ENCODE results near the gene VHLL.
A peak's percentile ranks its signal among the peaks of the same experiment; 100 is the strongest.

The VHLL gene

DNA sequence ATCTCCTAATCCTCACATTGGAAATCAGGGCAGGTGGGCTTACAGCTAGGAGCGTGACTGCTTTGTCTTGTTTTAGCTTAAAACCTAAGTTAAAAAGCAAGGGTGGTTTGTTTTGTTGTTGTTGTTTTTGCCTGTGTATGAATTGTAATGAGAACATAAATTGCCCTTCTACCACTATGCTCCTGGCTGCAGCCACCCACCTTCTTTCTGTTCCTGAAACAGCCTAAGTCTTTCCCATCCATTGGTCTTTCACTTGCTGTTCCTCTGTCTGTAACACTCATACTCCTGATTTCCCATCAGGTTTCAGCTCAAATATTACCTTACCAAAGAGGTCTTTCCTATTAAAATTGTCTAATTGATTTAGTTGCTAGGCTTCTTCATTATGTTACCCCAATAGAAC is 15.6 kb downstream of the VHLL start:
- H3K27me3 ChIP-seq (ENCODE audit: low read depth): no peaks in the 10 kb centered on the region
- H3K4me3 ChIP-seq: peak overlapping the region; percentile 98
- DNase-seq (ENCODE audit: low spot score in 2 of 2): no peak
- no peaks in the 10 kb centered on the region for H3K9me3 ChIP-seq
- peaks cover 9% of the 10 kb centered on the region for H3K4me1 ChIP-seq
- in situ Hi-C loops (cut with MboI; ENCODE audit: low sequenced_read_pairs): no loop called here
- peaks cover 25% of the 10 kb centered on the region for H3K36me3 ChIP-seq (replicated peaks)

DNA sequence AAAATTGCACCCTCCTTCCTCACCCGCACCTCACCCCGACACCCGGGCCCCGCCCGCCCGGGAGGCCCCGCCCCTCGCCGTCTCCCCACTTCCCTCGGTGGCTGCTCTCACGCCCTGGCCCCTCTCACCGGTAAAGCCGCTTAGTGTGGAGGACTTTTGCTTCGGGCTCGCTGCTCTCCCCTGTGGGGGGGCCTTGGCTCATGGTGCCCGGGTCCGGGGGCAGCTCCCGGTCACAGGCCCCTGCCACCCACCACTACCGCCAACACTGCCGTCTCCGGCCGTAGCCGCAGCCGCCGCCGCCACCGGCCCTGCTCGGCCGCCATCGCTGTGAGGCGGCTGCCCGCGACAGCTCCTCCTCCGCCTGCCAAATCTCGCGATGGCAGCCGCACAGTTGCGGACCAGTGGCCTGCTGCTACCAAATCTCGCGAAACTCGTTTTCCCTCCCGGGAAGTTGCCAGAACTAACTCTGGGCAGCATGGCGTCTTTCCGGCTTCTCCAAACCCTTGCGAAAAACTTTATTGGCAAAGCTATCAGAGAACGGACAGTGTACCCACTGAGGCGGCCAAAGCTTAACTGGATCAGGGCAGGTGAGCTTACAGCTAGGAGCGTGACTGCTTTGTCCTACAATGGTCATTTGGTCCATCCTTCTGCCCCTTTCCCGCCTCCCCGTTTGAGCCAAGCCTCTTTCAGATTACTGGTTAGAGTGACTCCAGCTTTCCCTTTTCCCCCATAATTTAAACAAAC is 16.5 kb downstream of the VHLL start, which contains the start of gene SMG5:
Gene SMG5, minus strand, starts transcription at position 347 of the 744 bp plus-strand sequence. Its CDS starts 145 bp downstream, at position 202.
- Histone ChIP-seq H3K4me3 (peak within 1 kb of the TSS; percentile 98), H3K4me1 (peaks cover 9% of the 10 kb centered on the region), H3K27me3 (ENCODE audit: low read depth) (no peaks in the 10 kb centered on the region), H3K9me3 (no peaks in the 10 kb centered on the region), H3K36me3 (replicated peaks) (peaks cover 34% of the 10 kb centered on the region)
- DNase-seq (ENCODE audit: low spot score in 2 of 2): peak; percentile 98
- in situ Hi-C loops (cut with MboI; ENCODE audit: low sequenced_read_pairs): no loop called here

DNA sequence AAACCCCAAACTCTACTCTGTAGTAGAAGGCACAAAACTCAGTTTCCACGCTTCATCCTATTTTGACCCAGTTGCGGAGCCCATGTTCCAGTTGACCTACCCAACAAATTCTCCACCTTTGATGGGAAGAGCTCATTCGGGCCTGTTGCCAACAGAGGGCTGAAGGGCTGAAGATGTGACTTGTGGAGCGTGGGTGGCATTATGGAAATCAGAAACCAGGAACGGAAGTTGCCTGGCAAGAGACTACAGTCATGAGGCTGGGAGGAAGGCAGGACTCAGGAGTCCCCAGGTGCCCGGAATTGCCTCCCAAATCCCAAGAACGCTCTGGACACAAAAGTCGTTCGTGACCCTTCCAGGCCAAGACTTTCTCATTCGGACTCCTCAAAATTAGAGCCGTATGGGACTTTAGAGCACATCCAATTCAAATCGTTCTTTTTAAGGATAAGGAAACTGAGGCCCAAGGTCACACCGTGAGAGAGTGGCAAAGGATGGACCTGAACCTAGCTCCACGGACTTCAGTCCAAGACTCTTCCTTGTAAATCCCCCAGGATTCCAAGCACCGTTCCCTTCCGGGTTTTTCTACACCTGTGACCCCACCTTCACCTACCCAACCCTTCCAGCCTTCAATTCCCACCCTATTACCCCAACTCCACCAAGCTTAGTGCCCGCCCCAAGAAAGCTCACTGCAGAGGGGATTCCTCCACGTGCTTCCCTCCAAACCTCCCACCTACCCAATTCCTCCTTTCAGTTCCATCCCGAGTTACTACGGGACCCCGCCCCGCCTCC is 17.2 kb downstream of the VHLL start:
- Histone ChIP-seq H3K9me3 (no peaks in the 10 kb centered on the region), H3K4me1 (peaks cover 9% of the 10 kb centered on the region), H3K4me3 (peak overlapping the region; percentile 98), H3K36me3 (replicated peaks) (peaks cover 42% of the 10 kb centered on the region), H3K27me3 (ENCODE audit: low read depth) (no peaks in the 10 kb centered on the region)
- in situ Hi-C loops (cut with MboI; ENCODE audit: low sequenced_read_pairs): no loop called here
- DNase-seq (ENCODE audit: low spot score in 2 of 2): peak; percentile 34 to 36

DNA sequence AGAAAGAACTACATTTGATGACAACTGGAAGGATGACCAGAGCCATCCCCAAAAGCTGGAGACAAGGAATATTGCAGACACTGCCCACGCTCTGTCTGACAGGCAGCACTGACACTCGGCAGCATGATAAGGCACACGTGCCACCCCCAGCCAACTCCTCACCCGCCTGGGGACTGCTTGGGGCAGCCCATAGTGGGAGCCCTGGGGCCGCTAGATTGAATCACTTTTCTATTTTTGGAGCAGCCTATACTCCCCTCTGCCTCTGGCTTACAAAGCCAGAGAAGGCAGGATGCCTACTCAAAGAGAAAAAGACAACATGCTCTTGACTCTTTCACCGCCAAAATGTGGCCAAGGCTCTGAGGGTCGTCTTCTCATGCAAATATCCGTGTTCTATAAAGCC is 17.8 kb downstream of the VHLL start:
- Histone ChIP-seq H3K4me1 (peaks cover 9% of the 10 kb centered on the region), H3K4me3 (peak overlapping the region; percentile 98), H3K27me3 (ENCODE audit: low read depth) (no peaks in the 10 kb centered on the region), H3K36me3 (replicated peaks) (peaks cover 48% of the 10 kb centered on the region), H3K9me3 (no peaks in the 10 kb centered on the region)
- in situ Hi-C loops (cut with MboI; ENCODE audit: low sequenced_read_pairs): no loop called here
- peak in 1 of 2 experiments; percentile 34 for DNase-seq (ENCODE audit: low spot score in 2 of 2)

DNA sequence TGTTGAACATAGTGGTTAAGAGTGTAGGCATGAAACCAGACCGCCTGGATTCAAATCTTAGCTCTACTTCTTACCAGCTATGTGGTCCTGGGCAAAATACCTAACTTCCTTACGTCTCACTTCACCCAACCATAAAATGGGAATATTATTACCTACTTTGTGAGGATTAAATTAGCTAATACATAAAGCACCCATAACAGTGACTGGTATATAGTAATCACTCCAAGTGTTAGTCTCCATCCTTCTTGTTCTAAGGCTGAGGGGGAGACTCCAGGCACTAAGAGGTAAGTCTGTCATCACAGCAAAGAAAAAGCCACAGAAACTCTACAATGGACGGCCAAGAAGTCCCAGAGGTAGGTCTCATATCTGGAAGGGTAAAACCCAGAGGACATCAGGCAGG is 19.3 kb downstream of the VHLL start:
- H3K27me3 ChIP-seq (ENCODE audit: low read depth): no peaks in the 10 kb centered on the region
- H3K4me3 ChIP-seq: no peak overlapping the region
- peaks cover 55% of the 10 kb centered on the region for H3K36me3 ChIP-seq (replicated peaks)
- peaks cover 9% of the 10 kb centered on the region for H3K4me1 ChIP-seq
- in situ Hi-C loops (cut with MboI; ENCODE audit: low sequenced_read_pairs): no loop called here
- H3K9me3 ChIP-seq: no peaks in the 10 kb centered on the region
- DNase-seq (ENCODE audit: low spot score in 2 of 2): no peak

DNA sequence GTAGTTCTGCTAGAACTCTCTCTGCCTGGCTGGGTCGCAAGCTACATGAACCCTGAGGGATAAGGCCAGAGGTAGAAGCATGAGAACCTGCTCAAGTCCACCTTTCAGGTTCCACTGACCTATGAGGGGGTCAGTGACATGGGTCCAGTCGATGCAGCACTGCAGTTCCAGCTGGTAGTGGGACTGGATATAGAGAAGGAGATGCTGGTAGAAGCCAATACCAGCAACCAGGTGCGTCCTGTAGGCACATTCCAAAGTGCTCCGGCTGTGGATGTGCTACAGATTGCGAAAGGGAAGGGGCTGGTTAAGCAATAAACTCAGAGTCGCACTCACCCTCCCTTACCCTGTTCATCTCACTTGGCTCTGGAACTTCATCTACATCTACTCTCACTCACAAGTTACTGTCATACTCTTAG is 22.1 kb downstream of the VHLL start:
- Histone ChIP-seq H3K36me3 (replicated peaks) (peaks cover 77% of the 10 kb centered on the region), H3K9me3 (no peaks in the 10 kb centered on the region), H3K27me3 (ENCODE audit: low read depth) (no peaks in the 10 kb centered on the region), H3K4me1 (peaks cover 2% of the 10 kb centered on the region), H3K4me3 (no peak overlapping the region)
- no peak for DNase-seq (ENCODE audit: low spot score in 2 of 2)
- in situ Hi-C loops (cut with MboI; ENCODE audit: low sequenced_read_pairs): no loop called here

DNA sequence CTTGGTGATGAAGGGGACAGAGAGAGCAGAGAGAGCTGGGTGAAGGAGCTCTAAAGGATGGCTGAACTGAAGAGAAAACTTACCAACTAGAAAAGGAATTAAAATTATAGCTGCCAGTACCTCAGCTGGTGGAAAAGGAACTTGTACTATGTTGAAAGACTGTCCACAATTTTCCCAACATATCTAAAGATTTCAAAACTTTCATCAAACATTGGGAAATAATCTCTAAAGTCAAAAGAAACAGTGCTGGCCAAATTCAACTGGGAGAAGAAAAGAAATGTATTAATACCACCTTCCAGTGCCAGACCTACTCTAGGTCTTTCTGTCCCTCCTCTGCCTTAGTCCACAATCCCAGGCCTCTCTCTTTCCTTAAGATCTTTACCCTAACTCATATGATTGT is 22.6 kb downstream of the VHLL start:
- Histone ChIP-seq H3K9me3 (no peaks in the 10 kb centered on the region), H3K4me1 (peaks cover 1% of the 10 kb centered on the region; the same call in 1 of the 2 replicates), H3K36me3 (replicated peaks) (peaks cover 81% of the 10 kb centered on the region), H3K27me3 (ENCODE audit: low read depth) (no peaks in the 10 kb centered on the region), H3K4me3 (no peak overlapping the region)
- in situ Hi-C loops (cut with MboI; ENCODE audit: low sequenced_read_pairs): no loop called here
- DNase-seq (ENCODE audit: low spot score in 2 of 2): no peak

DNA sequence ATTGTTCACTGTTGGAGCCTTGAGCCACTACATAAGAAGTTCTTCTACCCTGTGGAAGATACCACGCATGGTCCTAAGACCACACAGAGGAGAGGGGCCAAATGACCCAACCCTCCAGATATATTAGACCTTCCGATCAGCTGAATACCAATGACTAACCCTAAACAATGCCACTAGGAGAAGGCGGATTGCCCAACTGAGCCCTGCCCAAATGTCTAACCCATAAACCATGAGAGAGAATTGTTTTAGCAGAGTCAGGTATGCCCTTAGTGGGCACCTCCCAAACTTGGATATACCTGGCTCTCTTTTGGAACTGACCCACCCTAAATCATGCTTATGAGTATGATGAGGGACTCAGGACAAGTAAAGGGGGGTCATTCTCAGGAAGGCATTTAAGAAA is 28.8 kb downstream of the VHLL start:
- no peak for DNase-seq (ENCODE audit: low spot score in 2 of 2)
- H3K4me1 ChIP-seq: no peaks in the 10 kb centered on the region
- H3K9me3 ChIP-seq: no peaks in the 10 kb centered on the region
- H3K4me3 ChIP-seq: no peak overlapping the region
- H3K27me3 ChIP-seq (ENCODE audit: low read depth): no peaks in the 10 kb centered on the region
- in situ Hi-C loops (cut with MboI; ENCODE audit: low sequenced_read_pairs): no loop called here
- peaks cover 88% of the 10 kb centered on the region for H3K36me3 ChIP-seq (replicated peaks)

DNA sequence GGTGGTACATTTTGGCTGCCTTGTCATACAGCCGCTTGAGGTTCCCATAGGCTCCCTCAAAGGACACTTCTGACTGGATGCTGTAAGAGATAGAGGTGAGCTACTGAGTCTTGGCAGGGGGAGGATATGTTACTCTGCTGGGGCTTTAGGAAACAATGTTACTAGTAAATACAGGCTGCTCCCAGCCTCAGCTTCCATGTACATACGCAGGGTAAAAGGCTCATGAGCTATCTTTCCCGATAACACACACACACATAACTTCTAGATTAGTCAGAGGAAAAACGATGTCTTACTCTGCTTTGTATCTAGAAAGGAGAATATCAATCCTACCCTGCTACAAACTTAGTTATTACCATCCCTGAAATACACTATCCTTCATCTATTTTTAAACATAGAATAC is 30.8 kb downstream of the VHLL start:
- Histone ChIP-seq H3K4me1 (no peaks in the 10 kb centered on the region), H3K27me3 (ENCODE audit: low read depth) (no peaks in the 10 kb centered on the region), H3K4me3 (no peak overlapping the region), H3K9me3 (no peaks in the 10 kb centered on the region), H3K36me3 (replicated peaks) (peaks cover 85% of the 10 kb centered on the region)
- no peak for DNase-seq (ENCODE audit: low spot score in 2 of 2)
- in situ Hi-C loops (cut with MboI; ENCODE audit: low sequenced_read_pairs): no loop called here

DNA sequence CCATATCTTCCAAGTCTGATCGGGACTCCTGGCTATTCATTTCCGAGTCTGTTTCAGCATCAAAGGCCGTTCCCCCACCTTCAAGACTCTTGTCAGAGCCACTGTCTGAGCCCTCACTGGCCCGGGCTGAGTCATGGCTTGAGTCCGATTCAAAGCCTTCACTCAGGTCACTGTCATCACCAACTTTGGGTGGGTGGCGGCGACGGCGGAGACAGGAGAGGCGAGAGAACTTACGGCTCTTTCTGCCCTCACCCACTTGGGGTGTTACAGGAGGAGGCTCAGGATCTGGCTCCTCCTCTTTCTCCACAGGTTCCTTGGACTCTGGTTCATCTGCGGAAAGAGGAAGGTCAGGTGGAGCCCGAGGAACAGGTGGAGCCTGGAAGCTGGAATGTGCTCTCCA is 33.1 kb downstream of the VHLL start:
- Histone ChIP-seq H3K4me1 (no peaks in the 10 kb centered on the region), H3K27me3 (ENCODE audit: low read depth) (no peaks in the 10 kb centered on the region), H3K36me3 (replicated peaks) (peaks cover 87% of the 10 kb centered on the region), H3K4me3 (no peak overlapping the region), H3K9me3 (no peaks in the 10 kb centered on the region)
- in situ Hi-C loops (cut with MboI; ENCODE audit: low sequenced_read_pairs): no loop called here
- no peak for DNase-seq (ENCODE audit: low spot score in 2 of 2)

DNA sequence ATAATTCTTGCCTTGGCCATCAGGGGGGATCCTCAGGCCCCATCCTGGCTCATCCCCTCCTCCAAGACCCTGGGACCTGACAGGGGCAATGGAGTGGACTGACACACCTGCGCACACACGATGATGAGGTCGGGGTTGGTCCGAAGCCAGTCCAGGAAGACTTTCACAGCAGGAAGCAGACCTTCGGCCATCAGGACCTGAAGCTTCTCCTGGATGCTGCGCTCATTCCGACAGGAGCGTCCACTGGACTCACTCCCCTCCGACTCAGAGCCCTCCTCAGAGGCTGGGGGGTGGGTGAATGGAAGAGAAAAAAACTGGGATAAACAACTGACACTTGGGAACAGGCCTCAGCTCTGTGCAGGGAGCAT is 35.8 kb downstream of the VHLL start:
- in situ Hi-C loops (cut with MboI; ENCODE audit: low sequenced_read_pairs): no loop called here
- no peaks in the 10 kb centered on the region for H3K9me3 ChIP-seq
- no peaks in the 10 kb centered on the region for H3K27me3 ChIP-seq (ENCODE audit: low read depth)
- H3K4me3 ChIP-seq: no peak overlapping the region
- H3K36me3 ChIP-seq (replicated peaks): peaks cover 91% of the 10 kb centered on the region
- no peaks in the 10 kb centered on the region for H3K4me1 ChIP-seq
- no peak for DNase-seq (ENCODE audit: low spot score in 2 of 2)

DNA sequence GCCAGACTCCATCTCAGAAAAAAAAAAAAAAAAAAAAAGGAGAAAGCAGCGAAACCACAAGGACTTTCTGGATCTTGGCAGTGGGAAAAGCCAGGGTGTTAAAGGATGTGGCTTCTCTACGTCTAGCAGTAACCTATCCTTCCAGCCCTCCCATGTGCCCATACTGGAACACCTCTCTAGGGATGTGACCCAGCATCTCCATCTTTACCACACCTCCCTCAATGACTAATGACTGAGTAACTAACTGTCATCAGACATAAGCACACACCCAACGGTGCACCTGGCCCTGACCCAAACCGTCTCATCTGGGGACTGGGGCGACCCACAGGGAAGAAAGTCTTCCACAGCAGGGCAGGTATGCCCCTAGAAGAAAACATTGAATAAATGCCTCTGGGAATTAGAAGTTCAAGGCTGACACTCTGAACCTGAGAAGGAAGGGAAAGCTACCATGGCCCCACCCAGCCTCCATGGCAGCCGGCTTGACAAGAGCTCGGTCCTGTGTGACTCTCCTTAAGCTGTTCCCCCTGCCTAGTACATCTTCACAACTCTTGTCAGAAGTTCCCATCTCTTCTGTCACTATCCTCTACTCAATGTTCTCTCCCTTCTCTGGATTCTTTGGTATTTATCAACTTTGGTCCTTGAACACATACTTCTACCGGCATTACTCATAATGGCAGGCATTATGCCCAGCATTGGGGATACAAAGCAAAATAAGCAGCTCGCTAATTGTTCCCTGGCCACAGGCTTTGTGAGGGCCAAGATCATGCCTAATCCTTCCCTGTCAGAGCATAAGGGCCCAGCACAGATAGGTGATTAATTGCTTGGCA is 36.4 kb downstream of the VHLL start:
- in situ Hi-C loops (cut with MboI; ENCODE audit: low sequenced_read_pairs): no loop called here
- H3K27me3 ChIP-seq (ENCODE audit: low read depth): no peaks in the 10 kb centered on the region
- DNase-seq (ENCODE audit: low spot score in 2 of 2): no peak
- no peak overlapping the region for H3K4me3 ChIP-seq
- no peaks in the 10 kb centered on the region for H3K4me1 ChIP-seq
- no peaks in the 10 kb centered on the region for H3K9me3 ChIP-seq
- H3K36me3 ChIP-seq (replicated peaks): peaks cover 91% of the 10 kb centered on the region

DNA sequence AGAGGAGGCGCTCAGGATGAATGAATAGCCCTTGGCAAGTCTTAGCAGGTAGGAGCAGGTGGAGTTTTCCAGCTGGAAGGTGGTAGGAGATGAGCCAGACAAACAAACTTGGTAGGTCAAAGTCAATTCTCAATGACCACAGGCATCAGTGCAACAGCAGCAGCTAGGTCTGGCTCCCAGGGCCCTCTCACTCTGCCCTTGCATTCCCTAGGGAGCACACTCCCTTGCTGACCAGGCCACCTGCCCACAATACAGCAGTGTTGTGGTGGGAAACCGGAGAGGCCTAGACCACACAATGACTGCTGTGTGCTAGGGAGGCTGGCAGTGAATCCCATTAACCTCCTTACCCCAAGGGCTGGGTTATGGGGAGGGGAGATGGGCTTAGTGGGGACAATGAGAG is 38.2 kb downstream of the VHLL start:
- no peak for DNase-seq (ENCODE audit: low spot score in 2 of 2)
- Histone ChIP-seq H3K36me3 (replicated peaks) (peaks cover 86% of the 10 kb centered on the region), H3K4me1 (no peaks in the 10 kb centered on the region), H3K4me3 (no peak overlapping the region), H3K27me3 (ENCODE audit: low read depth) (no peaks in the 10 kb centered on the region), H3K9me3 (no peaks in the 10 kb centered on the region)
- in situ Hi-C loops (cut with MboI; ENCODE audit: low sequenced_read_pairs): no loop called here

DNA sequence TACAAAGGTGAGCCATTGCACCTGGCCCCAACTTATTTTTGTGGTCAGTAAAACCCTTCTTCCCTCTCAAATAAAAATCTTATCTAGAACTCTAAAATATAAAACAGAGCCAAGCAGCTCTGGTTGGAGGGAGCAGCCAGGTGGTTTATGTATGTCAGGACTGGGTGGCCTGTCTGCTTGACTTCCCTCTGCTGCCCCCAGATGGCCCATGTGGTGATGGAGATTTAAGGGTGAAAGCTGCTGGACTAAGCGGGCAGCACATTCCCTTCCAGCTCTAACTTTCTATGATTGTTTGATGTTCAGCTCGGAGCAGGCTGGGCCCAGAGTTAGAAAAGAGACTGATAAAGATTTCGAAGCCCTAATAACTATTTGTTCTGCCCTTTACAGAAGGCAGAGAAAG is 39.3 kb downstream of the VHLL start:
- Histone ChIP-seq H3K4me1 (no peaks in the 10 kb centered on the region), H3K9me3 (no peaks in the 10 kb centered on the region), H3K4me3 (no peak overlapping the region), H3K36me3 (replicated peaks) (peaks cover 86% of the 10 kb centered on the region), H3K27me3 (ENCODE audit: low read depth) (no peaks in the 10 kb centered on the region)
- in situ Hi-C loops (cut with MboI; ENCODE audit: low sequenced_read_pairs): no loop called here
- DNase-seq (ENCODE audit: low spot score in 2 of 2): no peak
